NAMALWA (cell line): ENCODE measurements around the gene MPHOSPH10.
"Not testable (repeated sequence)": the region's sequence is repeated elsewhere in the genome, so short reads cannot be mapped to it uniquely, and the experiment has no call there.

ENCODE experiments used
- DNase-seq: peaks from one replicate; pipeline ENCODE4 v3.0.0-alpha.2; 2015; ENCODE audit warnings: low spot score

MPHOSPH10 gene

GRCh38 chr2:71122387-71123298 is 7.8 kb upstream of the MPHOSPH10 start:
- no peak for DNase-seq

- no peak for DNase-seq
Observed at GRCh38 chr2:71125506-71126294, 4.7 kb upstream of the MPHOSPH10 start.

GRCh38 chr2:71126957-71127356 is 3.5 kb upstream of the MPHOSPH10 start:
- no peak for DNase-seq

GRCh38 chr2:71129114-71129901 is 1.1 kb upstream of the MPHOSPH10 start:
- DNase-seq = peak; percentile 26

- no peak for DNase-seq
Observed at GRCh38 chr2:71129902-71130151, 607 bp upstream of the MPHOSPH10 start.

GRCh38 chr2:71130905-71131244 is 441 bp downstream of the MPHOSPH10 start:
- no peak for DNase-seq

GRCh38 chr2:71131387-71132166 is 1.1 kb downstream of the MPHOSPH10 start:
- DNase-seq = not testable (repeated sequence)

- DNase-seq = no peak
Observed at GRCh38 chr2:71133603-71134002, 3.2 kb downstream of the MPHOSPH10 start.

- no peak for DNase-seq
Observed at GRCh38 chr2:71136174-71136573, 5.7 kb downstream of the MPHOSPH10 start.

- no peak for DNase-seq
Observed at GRCh38 chr2:71143782-71144181, 13.3 kb downstream of the MPHOSPH10 start.

GRCh38 chr2:71148506-71149063 is 18.2 kb downstream of the MPHOSPH10 start:
- no peak for DNase-seq

- DNase-seq = no peak
Observed at GRCh38 chr2:71150082-71150816, 19.8 kb downstream of the MPHOSPH10 start.

GRCh38 chr2:71151620-71152019 is 21.2 kb downstream of the MPHOSPH10 start:
- no peak for DNase-seq

- DNase-seq = no peak
Observed at GRCh38 chr2:71153585-71154224, 23.3 kb downstream of the MPHOSPH10 start.

- no peak for DNase-seq
Observed at GRCh38 chr2:71154279-71154678, 23.8 kb downstream of the MPHOSPH10 start.

GRCh38 chr2:71154798-71155197 is 24.4 kb downstream of the MPHOSPH10 start:
- DNase-seq = peak; percentile 63

GRCh38 chr2:71155846-71156245 is 25.4 kb downstream of the MPHOSPH10 start:
- DNase-seq = no peak

GRCh38 chr2:71156573-71156972 is 26.1 kb downstream of the MPHOSPH10 start:
- peak; percentile 34 for DNase-seq

GRCh38 chr2:71157124-71157793 is 26.8 kb downstream of the MPHOSPH10 start:
- DNase-seq = peak; percentile 75

- DNase-seq = no peak
Observed at GRCh38 chr2:71166812-71167211, 36.4 kb downstream of the MPHOSPH10 start.
